Endothelial cell (in vitro differentiated cells): ENCODE measurements around the gene NCAPG2. TPM values are rescaled to one million over a fixed set of nuclear protein-coding genes. Genes with fewer than 3 reads are reported as not detected.

ENCODE experiments used
- DNase-seq: peaks from one replicate; pipeline ENCODE4 v3.0.0; 2021; ENCODE audit warnings: low spot score
- H3K27ac Mint-ChIP-seq: one replicate; pipeline ENCODE4 v1.8.0; 2021; ENCODE audit warnings: mixed read lengths, inconsistent platforms; ENCODE audit not compliant: unreplicated experiment
- H3K27me3 Mint-ChIP-seq: one replicate; pipeline ENCODE4 v1.8.0; 2021; ENCODE audit warnings: mild to moderate bottlenecking, moderate library complexity, mixed read lengths, inconsistent platforms; ENCODE audit not compliant: unreplicated experiment
- H3K36me3 Mint-ChIP-seq: one replicate; pipeline ENCODE4 v1.8.0; 2021; ENCODE audit warnings: mild to moderate bottlenecking, low read depth, mixed read lengths, inconsistent platforms; ENCODE audit not compliant: unreplicated experiment
- H3K4me1 Mint-ChIP-seq: one replicate; pipeline ENCODE4 v1.8.0; 2021; ENCODE audit warnings: mild to moderate bottlenecking, mixed read lengths, inconsistent platforms; ENCODE audit not compliant: unreplicated experiment
- H3K4me3 Mint-ChIP-seq: one replicate; pipeline ENCODE4 v1.8.0; 2021; ENCODE audit warnings: mild to moderate bottlenecking, mixed read lengths, inconsistent platforms; ENCODE audit not compliant: unreplicated experiment
- H3K9me3 Mint-ChIP-seq: one replicate; pipeline ENCODE4 v1.8.0; 2021; ENCODE audit warnings: mixed read lengths, inconsistent platforms; ENCODE audit not compliant: unreplicated experiment
- total RNA-seq: library from RNA; stranded (reverse); fragmentation: NEBNext Ultra II Directional; extraction: Animal tissue kit (Norgen Biotek cat#: 25700); gene quantifications from one replicate; pipeline ENCODE4 v1.2.1, GENCODE V29; 2021; ENCODE audit not compliant: unreplicated experiment
- TF ChIP-seq, protein P1 (sequence below): fragments of 200-600 bp; sonication (generic); IDR thresholded peaks from one replicate; pipeline ENCODE4 v1.5.0; 2021; ENCODE audit warnings: antibody characterized with exemption; ENCODE audit not compliant: unreplicated experiment

Gene NCAPG2
- total RNA-seq, 1 donor from 2014 or later, result 25.6 TPM

DNA sequence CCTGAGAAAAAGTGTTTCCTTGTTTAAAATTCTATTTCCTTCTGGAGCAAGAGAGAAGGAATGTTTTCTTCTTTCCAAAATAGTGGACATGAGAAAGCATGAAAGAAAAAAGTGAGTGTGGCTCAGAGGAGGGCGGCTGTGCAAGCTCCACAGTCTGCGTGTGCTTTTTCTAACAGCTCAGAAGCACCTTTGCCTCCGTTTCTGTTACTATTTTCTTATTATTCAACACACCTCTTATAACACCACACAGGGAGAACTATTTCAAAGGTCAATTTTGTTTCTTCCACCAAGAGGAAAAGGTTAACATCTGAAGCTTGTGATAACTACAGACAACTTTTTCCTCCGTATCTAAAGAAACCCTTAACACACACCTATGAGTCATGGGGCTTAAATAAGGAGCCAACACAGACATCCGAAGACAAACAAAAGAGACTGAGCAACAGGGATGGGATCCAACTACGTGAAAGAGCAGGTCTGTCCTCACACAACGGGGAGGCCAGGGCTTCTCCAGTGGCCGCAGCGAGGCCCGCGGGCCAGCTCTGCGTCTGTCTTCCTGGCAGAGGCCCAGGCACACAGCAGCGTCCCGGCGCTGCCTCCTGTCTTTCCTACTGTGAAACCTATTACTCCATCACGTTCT, 36.2 kb upstream of the NCAPG2 start:
- Mint-ChIP-seq H3K27me3 (no peaks in the 10 kb centered on the region), H3K9me3 (no peaks in the 10 kb centered on the region), H3K4me3 (peak overlapping the region; percentile 14), H3K36me3 (peaks cover 28% of the 10 kb centered on the region), H3K4me1 (no peaks in the 10 kb centered on the region), H3K27ac (no peak overlapping the region)
- TF ChIP-seq, protein P1, sequence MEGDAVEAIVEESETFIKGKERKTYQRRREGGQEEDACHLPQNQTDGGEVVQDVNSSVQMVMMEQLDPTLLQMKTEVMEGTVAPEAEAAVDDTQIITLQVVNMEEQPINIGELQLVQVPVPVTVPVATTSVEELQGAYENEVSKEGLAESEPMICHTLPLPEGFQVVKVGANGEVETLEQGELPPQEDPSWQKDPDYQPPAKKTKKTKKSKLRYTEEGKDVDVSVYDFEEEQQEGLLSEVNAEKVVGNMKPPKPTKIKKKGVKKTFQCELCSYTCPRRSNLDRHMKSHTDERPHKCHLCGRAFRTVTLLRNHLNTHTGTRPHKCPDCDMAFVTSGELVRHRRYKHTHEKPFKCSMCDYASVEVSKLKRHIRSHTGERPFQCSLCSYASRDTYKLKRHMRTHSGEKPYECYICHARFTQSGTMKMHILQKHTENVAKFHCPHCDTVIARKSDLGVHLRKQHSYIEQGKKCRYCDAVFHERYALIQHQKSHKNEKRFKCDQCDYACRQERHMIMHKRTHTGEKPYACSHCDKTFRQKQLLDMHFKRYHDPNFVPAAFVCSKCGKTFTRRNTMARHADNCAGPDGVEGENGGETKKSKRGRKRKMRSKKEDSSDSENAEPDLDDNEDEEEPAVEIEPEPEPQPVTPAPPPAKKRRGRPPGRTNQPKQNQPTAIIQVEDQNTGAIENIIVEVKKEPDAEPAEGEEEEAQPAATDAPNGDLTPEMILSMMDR, result no peak
- DNase-seq, result no peak

DNA sequence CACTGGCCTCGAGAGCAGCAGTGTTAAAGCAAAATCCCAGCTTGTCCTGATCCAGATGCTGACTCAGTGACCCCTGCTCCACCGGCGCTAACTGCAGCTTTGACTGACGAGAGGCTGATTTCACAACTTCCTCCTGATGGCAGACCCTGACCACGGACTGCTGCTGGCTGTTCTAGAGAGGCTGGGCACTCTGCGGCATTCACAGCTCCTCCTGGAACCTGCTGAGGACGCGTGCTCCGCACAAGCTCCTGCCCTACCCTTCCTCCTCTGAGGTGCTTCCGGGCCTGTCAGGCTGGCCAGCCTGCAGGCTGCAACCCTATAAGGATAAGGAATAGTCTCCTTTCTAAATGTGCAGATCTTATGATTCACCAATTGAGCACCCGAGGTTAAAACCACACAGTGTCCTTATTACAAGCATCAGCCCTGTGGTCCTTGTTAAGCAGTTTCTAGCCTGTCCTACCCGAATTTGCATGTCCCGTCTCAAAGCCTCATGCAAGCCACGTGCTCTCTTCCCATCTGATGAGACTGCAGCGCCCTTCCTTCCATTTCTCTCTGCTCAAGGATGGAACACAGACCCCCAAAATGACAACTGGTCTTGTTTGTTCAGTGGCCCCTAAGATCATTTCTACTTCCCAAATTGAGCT, 35.5 kb upstream of the NCAPG2 start:
- no peak for DNase-seq
- no peaks in the 10 kb centered on the region for H3K9me3 Mint-ChIP-seq
- TF ChIP-seq, protein P1, result no peak
- peaks cover 28% of the 10 kb centered on the region for H3K36me3 Mint-ChIP-seq
- H3K27me3 Mint-ChIP-seq, result no peaks in the 10 kb centered on the region
- no peak overlapping the region for H3K4me3 Mint-ChIP-seq
- H3K27ac Mint-ChIP-seq, result no peak overlapping the region
- no peaks in the 10 kb centered on the region for H3K4me1 Mint-ChIP-seq

DNA sequence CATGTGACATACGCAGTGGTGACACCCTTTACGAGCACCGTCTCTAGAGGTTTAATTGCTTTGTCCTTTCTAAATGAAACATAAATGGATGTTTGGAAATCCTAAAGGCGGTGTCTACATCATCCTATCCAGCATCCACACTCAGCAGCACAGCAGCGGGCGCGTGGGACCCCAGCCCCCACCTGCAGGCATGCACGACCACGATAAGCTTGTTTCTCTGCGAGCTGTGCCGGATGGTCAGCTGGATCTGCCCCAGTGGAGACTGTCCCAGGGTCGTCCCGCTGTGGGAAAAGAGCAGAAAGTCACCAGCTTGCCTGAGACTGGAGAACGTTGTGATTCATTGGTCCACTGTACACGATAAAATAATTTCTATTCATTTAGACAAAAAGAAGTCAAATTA, 34.2 kb upstream of the NCAPG2 start:
- no peak overlapping the region for H3K27ac Mint-ChIP-seq
- H3K27me3 Mint-ChIP-seq, result no peaks in the 10 kb centered on the region
- no peaks in the 10 kb centered on the region for H3K9me3 Mint-ChIP-seq
- no peaks in the 10 kb centered on the region for H3K4me1 Mint-ChIP-seq
- TF ChIP-seq, protein P1, result no peak
- DNase-seq, result no peak
- H3K4me3 Mint-ChIP-seq, result no peak overlapping the region
- H3K36me3 Mint-ChIP-seq, result peaks cover 36% of the 10 kb centered on the region

DNA sequence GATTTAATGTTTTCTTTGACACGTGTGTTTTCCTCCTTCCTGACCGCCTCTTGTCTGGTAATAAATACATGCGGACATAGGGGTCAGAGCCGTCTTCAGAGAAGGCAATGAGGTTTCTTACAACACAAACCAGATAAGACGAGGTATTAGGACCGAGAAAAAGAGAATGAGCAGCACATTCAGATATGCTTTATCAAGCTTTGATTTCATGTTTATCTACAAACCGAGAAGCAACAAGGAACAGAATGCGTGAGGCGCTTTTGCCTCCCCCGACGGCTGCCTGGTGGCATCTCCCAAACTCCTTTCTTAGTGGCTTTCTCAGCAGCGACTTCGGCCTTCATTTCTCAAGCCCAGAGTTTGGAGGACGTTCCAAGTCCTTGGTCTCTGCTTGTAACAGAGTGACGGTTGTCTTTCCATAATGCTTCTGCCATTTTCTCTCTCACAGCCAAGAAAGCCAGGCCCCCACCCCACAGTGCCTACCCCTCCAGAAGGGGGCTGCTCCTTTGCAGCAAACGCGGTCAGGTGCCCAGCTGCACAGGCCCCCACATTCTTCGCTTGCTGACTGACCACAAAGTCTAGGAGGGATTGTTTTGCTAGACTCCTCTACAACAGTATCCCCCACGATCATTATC, 32.6 kb upstream of the NCAPG2 start:
- Mint-ChIP-seq H3K27ac (no peak overlapping the region), H3K4me1 (no peaks in the 10 kb centered on the region), H3K4me3 (no peak overlapping the region), H3K9me3 (no peaks in the 10 kb centered on the region), H3K27me3 (no peaks in the 10 kb centered on the region), H3K36me3 (peaks cover 27% of the 10 kb centered on the region)
- TF ChIP-seq, protein P1, result no peak
- no peak for DNase-seq

DNA sequence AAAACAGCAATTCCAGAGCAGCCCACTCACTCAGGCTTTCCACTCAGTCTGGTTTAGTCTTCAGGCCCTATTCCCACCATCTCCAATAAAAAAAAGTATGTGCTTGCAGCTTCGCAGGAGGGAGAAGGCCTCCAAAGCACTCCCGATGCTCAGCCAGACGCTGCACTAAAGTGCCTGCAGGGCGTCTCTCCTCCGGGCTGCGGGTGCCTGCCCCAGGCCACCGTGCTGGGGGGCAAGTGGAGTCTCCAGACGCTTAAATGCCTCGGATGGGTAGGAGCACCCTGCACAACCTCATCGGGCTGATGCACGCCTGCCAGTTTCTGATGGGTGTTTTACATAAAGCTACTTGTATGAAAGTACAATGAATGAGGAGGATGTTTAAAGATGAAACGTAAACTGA, 31.3 kb upstream of the NCAPG2 start:
- DNase-seq, result no peak
- TF ChIP-seq, protein P1, result no peak
- H3K9me3 Mint-ChIP-seq, result no peaks in the 10 kb centered on the region
- no peak overlapping the region for H3K27ac Mint-ChIP-seq
- H3K27me3 Mint-ChIP-seq, result no peaks in the 10 kb centered on the region
- peaks cover 26% of the 10 kb centered on the region for H3K36me3 Mint-ChIP-seq
- H3K4me3 Mint-ChIP-seq, result no peak overlapping the region
- H3K4me1 Mint-ChIP-seq, result no peaks in the 10 kb centered on the region
